Urinary bladder (tissue), 4 donors: Measurements from ENCODE around the gene CLIC5. TPM values are rescaled to one million over a fixed set of nuclear protein-coding genes. Genes with fewer than 3 reads are reported as not detected.
"Not testable (repeated sequence)": the region's sequence is repeated elsewhere in the genome, so short reads cannot be mapped to it uniquely, and the experiment has no call there.

Experiments used
- DNase-seq: peaks from one replicate; pipeline ENCODE4 v3.0.0-alpha.2; 2015; ENCODE audit errors: extremely low spot score
- H3K27ac ChIP-seq: one replicate; pipeline ENCODE4 v1.5.1; 2013; ENCODE audit warnings: low read depth, mild to moderate bottlenecking, moderate library complexity
- H3K36me3 ChIP-seq: one replicate; pipeline ENCODE4 v1.6.1; 2013; ENCODE audit warnings: mild to moderate bottlenecking, moderate library complexity; ENCODE audit not compliant: insufficient read depth
- H3K4me1 ChIP-seq: one replicate; pipeline ENCODE4 v1.6.1; 2013; ENCODE audit warnings: mild to moderate bottlenecking, moderate library complexity; ENCODE audit not compliant: insufficient read depth
- H3K4me3 ChIP-seq: one replicate; pipeline ENCODE4 v1.5.1; 2013; ENCODE audit warnings: low read depth, low read length
- WGBS: extraction: QIAGEN DNeasy Blood & Tissue Kit; methylation state at CpG from one replicate; pipeline ENCODE4 v1.1.7; 2013; 5-methylcytosine and 5-hydroxymethylcytosine counted together
- polyA plus RNA-seq: library from polyadenylated mRNA; stranded (reverse); fragments of 200-250 nt; gene quantifications from one replicate; pipeline ENCODE4 v1.2.3, GENCODE V29; 2013
- total RNA-seq: library from RNA; depleted of rRNA; stranded (reverse); fragments of >200 nt; gene quantifications from one replicate; pipeline ENCODE4 v1.2.3, GENCODE V29; 2014
- donor health status: healthy with polysubstance abuse.
- donor health status: healthy.

CLIC5 gene
- total and polyA plus RNA-seq, 2 donors = 2.4 to 4.3 TPM

- H3K36me3 ChIP-seq = no peaks in the 10 kb centered on the region
- WGBS = 77% methylated on average over 17 of the region's 17 CpGs
- no peak overlapping the region for H3K27ac ChIP-seq
- no peak for DNase-seq
- H3K4me3 ChIP-seq = no peak overlapping the region
- H3K4me1 ChIP-seq = no peaks in the 10 kb centered on the region
These were observed 86.0 kb downstream of the CLIC5 start for GRCh38 chr6:45929421-45930361.

GRCh38 chr6:45928721-45929305 lies 86.8 kb downstream of the CLIC5 start:
- no peak for DNase-seq
- H3K4me3 ChIP-seq = no peak overlapping the region
- no peak overlapping the region for H3K27ac ChIP-seq
- no peaks in the 10 kb centered on the region for H3K4me1 ChIP-seq
- no peaks in the 10 kb centered on the region for H3K36me3 ChIP-seq
- 92% methylated on average over 11 of the region's 11 CpGs for WGBS

GRCh38 chr6:45927421-45928320 lies 88.0 kb downstream of the CLIC5 start:
- 75% methylated on average over 9 of the region's 9 CpGs for WGBS
- H3K36me3 ChIP-seq = no peaks in the 10 kb centered on the region
- H3K4me3 ChIP-seq = no peak overlapping the region
- no peak overlapping the region for H3K27ac ChIP-seq
- no peak for DNase-seq
- no peaks in the 10 kb centered on the region for H3K4me1 ChIP-seq

DNA sequence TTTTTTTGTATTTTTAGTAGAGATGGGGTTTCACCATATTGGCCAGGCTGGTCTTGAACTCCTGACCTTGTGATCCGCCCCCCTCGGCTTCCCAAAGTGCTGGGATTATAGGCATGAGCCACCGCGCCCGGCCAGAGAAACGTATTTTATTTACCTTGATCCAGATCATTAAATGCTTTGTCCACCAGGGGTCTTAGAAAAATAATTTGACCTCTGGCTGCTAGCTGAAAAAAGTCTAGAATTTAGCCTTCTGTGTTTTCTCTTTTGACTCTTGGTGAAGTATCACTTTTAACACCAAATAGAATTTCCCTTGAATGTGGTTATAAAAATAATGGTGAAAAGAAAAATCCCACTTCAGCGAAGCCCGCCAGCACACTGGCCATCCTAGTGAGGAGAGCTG lies 89.2 kb downstream of the CLIC5 start:
- not testable (repeated sequence) for H3K27ac ChIP-seq, H3K36me3 ChIP-seq, H3K4me3 ChIP-seq, DNase-seq, H3K4me1 ChIP-seq
- WGBS = 93% methylated on average over 8 of the region's 8 CpGs

DNA sequence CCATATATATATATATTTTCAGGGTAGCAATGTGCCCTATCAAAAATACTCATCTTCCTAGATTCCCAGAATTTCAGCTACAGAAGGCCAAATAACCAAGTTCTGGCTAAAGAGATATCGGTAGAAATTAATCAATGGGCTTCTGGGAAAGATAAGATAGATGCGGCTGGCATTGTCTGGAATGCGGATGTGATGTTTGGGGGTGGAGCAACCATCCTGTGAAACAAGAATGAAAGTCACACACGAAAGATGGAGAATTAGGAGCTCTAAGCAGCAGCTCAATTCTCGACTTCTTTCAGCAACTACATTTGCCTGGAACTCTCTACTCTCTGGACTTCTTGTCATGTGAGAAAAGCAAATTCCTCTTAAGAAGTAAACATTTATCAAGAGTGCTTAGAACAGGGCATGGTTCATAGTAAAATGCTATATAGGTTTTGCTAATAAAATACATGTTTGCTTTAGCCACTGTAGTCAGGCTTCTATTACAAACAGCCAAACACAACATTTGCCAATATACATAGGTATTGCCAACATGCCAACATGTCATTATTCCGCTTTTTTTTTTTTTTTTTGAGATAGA lies 90.8 kb downstream of the CLIC5 start:
- Histone ChIP-seq H3K27ac (no peak overlapping the region), H3K4me1 (no peaks in the 10 kb centered on the region), H3K36me3 (no peaks in the 10 kb centered on the region), H3K4me3 (no peak overlapping the region)
- 65% methylated on average over 6 of the region's 6 CpGs for WGBS
- no peak for DNase-seq

- Histone ChIP-seq H3K4me1 (no peaks in the 10 kb centered on the region), H3K27ac (no peak overlapping the region)
- WGBS = 53% methylated on average over 5 of the region's 5 CpGs
These were observed 91.7 kb downstream of the CLIC5 start for GRCh38 chr6:45923831-45924391.

GRCh38 chr6:45922728-45923351 lies 92.8 kb downstream of the CLIC5 start:
- H3K4me1 ChIP-seq = no peaks in the 10 kb centered on the region
- peak; percentile 70 for DNase-seq
- no peak overlapping the region for H3K4me3 ChIP-seq
- WGBS = 36% methylated on average over 11 of the region's 11 CpGs
- no peak overlapping the region for H3K27ac ChIP-seq
- H3K36me3 ChIP-seq = no peaks in the 10 kb centered on the region

More at GRCh38 chr6:45923831-45924391, 91.7 kb downstream of the CLIC5 start:
- DNase-seq = no peak
- Histone ChIP-seq H3K36me3 (no peaks in the 10 kb centered on the region), H3K4me3 (no peak overlapping the region)

- no peak overlapping the region for H3K27ac ChIP-seq
- no peaks in the 10 kb centered on the region for H3K4me1 ChIP-seq
- no peak for DNase-seq
- WGBS = 79% methylated on average over 6 of the region's 6 CpGs
- H3K4me3 ChIP-seq = no peak overlapping the region
- H3K36me3 ChIP-seq = no peaks in the 10 kb centered on the region
These were observed 93.9 kb downstream of the CLIC5 start for GRCh38 chr6:45921691-45922281.

- no peak overlapping the region for H3K4me3 ChIP-seq
- no peak overlapping the region for H3K27ac ChIP-seq
- no peaks in the 10 kb centered on the region for H3K4me1 ChIP-seq
- H3K36me3 ChIP-seq = no peaks in the 10 kb centered on the region
- DNase-seq = no peak
- 84% methylated on average over 5 of the region's 5 CpGs for WGBS
These were observed 94.7 kb downstream of the CLIC5 start for GRCh38 chr6:45920819-45921511.

GRCh38 chr6:45917439-45917838 lies 98.2 kb downstream of the CLIC5 start:
- no peak overlapping the region for H3K27ac ChIP-seq
- WGBS = 96% methylated on average over 2 of the region's 2 CpGs
- H3K4me1 ChIP-seq = no peaks in the 10 kb centered on the region
- DNase-seq = no peak
- no peaks in the 10 kb centered on the region for H3K36me3 ChIP-seq
- H3K4me3 ChIP-seq = no peak overlapping the region

GRCh38 chr6:45916692-45917091 lies 99.0 kb downstream of the CLIC5 start:
- no peak overlapping the region for H3K27ac ChIP-seq
- no peak overlapping the region for H3K4me3 ChIP-seq
- no peaks in the 10 kb centered on the region for H3K4me1 ChIP-seq
- WGBS = 85% methylated on average over 5 of the region's 5 CpGs
- DNase-seq = no peak
- no peaks in the 10 kb centered on the region for H3K36me3 ChIP-seq
